ENCODE results near the gene MMADHC. TPM values are rescaled to one million over a fixed set of nuclear protein-coding genes. Genes with fewer than 3 reads are reported as not detected.
A peak's percentile ranks its signal among the peaks of the same experiment; 100 is the strongest.

Gene MMADHC
- 110 TPM for total RNA-seq
- long read RNA-seq, transcript MMADHC-201 (8 exons, 1,436 nt): major isoform, 44 of 44 reads
- long read RNA-seq, partial matches to known transcripts: 0 of 44 reads
- long read RNA-seq, other reads (novel, unspliced or antisense): 0 of 44 reads

- DNase-seq (ENCODE audit: missing footprints) (peak; percentile 97), ATAC-seq (peak; percentile 99)
- intact Hi-C loops (cut with DNase I): no loop called here
Measured at GRCh38 chr2:149587220-149587949, at the start of gene MMADHC. Gene MMADHC, minus strand, starts transcription at chr2:149587775. Its CDS starts 678 bp downstream, at chr2:149587097.

DNA sequence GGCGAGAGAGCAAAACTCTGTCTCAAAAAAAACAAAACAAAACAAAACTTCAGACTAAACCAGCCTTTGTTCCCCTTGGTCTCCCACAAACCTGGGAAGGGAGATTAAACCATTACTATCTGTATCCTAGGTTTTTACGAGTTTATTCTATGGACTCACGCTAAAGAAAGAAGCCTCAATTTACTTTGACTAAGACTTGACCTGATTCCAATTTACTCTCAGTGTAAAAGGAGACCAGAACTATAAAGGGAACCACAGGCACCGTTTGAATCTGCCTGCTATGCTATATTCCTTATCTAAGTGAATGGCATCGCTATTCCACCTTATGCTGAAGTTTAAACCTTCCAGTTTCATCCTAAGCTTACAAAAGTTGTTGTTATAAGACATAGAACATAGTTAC lies 46.5 kb upstream of the MMADHC start:
- intact Hi-C loops (cut with DNase I): no loop called here
- ATAC-seq (no peak), DNase-seq (ENCODE audit: missing footprints) (no peak)

DNA sequence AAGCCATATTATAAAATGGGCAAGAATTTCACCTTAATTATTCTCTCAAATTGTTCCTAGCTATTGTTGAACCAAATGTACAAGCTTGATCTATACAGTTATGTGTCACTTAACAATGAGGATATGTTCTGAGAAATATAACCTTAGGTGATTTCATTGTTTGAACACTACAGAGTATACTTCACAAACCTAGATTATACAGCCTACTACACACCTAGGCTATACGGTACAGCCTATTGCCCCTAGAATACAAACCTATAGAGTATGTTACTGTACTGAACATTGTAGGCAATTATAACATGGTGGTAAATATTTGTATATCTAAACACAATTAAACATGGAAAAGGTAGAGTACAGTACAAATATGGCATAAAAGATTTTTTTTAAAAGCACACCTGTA lies 42.9 kb upstream of the MMADHC start:
- ATAC-seq (no peak), DNase-seq (ENCODE audit: missing footprints) (no peak)
- intact Hi-C loops (cut with DNase I): no loop called here

- ATAC-seq (no peak), DNase-seq (ENCODE audit: missing footprints) (no peak)
- intact Hi-C loops (cut with DNase I): no loop called here
Measured at GRCh38 chr2:149629026-149629425, 41.5 kb upstream of the MMADHC start.

DNA sequence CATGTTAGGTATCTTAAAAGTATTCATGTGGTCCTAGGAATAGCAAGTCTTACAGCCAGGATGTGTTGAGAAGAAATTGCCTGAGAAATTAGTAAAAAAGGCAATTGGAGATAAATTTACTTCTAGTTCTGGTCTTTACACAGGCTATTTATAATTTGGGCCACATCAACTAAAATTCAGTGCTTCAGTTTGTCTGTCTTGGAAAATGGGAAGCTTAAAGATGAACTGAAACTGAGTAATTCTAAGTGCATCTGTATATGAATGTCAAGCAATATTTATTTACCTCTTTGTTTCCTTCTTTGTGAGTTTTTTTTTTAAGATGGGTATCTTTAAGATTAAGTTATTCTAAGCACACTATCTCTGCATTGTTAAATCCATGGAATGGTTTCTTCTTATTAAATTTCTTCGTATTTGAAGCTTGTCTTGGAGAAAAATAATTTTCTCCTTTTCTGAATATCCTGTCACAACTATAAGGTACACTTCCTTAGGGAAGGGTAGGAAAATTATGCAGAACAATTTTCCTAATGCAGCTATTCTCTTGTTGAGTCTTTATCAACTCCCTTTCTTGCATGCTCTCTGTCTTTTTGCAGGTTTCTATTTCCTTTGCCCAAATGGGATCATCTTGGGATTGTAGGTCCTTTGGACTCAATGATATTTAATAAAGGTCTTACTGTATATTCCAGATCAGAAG lies 39.7 kb upstream of the MMADHC start:
- intact Hi-C loops (cut with DNase I): no loop called here
- ATAC-seq (no peak), DNase-seq (ENCODE audit: missing footprints) (no peak)

DNA sequence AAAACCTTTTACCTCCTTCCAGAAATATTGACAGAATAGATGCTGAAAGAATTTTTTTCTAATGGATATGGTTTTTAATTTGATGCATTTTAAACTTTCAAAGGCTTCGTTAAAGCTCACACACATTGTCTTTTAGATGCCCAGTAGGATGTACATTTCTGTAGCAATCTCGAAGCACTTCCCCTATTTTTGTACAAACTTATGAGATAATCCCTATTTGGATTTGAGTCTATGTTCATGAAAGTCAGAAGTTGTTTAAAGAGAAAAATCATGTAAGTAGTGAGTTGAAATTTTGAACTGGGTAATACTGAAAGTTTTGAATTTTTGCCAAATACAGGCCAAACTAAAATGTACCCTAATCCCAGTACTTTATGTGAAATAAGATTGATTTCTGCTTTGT lies 38.1 kb upstream of the MMADHC start:
- ATAC-seq: no peak
- no peak for DNase-seq (ENCODE audit: missing footprints)
- intact Hi-C loops (cut with DNase I): no loop called here

- no peak for ATAC-seq
- intact Hi-C loops (cut with DNase I): no loop called here
- no peak for DNase-seq (ENCODE audit: missing footprints)
Measured at GRCh38 chr2:149625271-149625670, 37.7 kb upstream of the MMADHC start.

DNA sequence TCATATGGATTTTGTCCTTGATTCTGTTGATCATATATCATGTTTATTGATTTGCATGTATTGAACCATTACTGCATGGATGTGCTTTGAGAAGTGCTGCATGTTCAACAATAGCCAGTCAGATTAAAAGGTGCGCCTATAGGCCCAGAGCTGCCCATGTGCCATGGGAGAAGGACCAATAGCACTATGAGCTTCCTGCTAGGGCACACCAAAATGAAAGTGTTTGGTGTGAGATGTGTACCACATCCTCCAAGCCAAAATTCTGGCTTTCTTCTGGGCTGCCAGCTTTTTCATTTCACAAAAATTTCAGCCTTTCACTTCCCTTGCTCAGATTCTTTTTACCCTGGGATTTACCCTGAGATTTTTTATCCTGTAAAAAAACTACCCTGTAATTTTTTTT lies 34.8 kb upstream of the MMADHC start:
- intact Hi-C loops (cut with DNase I): no loop called here
- DNase-seq (ENCODE audit: missing footprints) (no peak), ATAC-seq (no peak)

DNA sequence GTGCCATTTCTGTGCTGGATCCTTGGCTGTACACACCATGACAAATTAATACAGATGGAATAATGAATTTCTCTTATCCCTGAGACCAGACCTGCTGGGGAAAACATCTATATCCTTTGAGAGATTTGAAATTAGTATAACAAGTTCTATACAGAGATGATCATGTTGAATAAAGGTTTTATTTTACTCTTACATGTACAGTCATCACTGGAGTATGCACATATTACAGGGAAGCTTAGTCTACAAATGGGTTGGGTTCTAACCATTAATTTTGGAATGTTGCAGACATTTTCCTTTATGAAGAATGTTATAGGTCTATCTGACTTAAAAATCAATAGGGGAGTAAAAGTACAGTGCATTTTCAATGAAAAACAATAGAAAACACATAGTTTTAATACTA lies 29.9 kb upstream of the MMADHC start:
- ATAC-seq (no peak), DNase-seq (ENCODE audit: missing footprints) (no peak)
- intact Hi-C loops (cut with DNase I): no loop called here

DNA sequence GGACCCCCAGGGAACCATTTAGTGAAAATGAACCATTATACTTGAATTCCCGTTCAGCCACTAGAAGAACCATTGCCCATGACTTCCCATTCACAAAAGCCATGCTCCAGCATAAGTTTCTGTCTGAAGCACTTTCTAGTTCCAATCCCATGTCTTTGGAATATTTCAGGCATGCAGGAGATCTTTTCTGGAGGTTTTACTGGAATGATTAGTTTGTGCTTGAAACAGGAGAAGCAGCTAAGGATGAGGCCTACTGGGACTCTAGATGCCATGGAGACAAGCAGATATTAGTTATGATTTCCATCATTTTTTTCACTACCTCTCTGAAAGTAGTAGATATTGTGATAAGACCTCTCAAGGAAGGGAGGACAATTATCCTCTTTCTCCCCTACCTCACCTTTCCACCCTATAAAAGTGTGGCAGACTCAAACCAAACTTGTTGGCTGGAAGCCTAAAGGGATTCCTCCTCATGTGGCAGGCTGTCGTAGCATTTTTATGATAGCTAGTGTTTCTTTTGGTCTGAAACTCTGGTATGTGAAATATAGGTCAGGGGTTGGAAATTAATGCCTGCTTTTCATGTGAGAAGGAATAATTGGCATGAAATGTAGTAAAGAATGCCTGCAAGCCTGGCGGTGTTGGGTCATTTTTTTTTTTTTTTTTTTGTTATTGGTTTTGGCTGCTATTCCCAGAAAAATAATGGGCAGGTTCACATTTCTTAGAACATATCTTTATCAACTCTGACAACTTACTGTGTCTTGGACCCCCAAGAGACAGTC lies 29.3 kb upstream of the MMADHC start:
- intact Hi-C loops (cut with DNase I): no loop called here
- DNase-seq (ENCODE audit: missing footprints) (no peak), ATAC-seq (no peak)

- intact Hi-C loops (cut with DNase I): no loop called here
- DNase-seq (ENCODE audit: missing footprints) (no peak), ATAC-seq (no peak)
Measured at GRCh38 chr2:149613704-149614103, 26.1 kb upstream of the MMADHC start.

DNA sequence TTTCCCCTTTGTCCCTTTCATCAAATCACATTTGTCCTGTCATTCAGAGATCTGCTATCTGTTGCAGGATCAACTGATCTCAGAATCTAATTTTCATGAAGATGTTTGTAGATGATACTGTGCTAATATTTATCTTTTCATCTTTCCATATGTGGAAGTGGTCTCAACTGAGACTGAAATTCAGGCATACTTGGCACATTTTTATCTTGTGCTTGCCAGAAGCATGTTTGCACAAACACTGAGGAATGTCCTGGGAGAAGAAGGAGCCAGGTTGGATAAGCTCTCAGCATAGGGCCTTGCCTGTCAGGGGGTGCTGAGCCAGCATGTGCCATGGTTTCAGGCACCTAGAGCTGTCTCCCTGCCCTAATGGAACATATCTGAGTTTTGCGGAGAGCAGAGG lies 24.5 kb upstream of the MMADHC start:
- intact Hi-C loops (cut with DNase I): no loop called here
- ATAC-seq: no peak

DNA sequence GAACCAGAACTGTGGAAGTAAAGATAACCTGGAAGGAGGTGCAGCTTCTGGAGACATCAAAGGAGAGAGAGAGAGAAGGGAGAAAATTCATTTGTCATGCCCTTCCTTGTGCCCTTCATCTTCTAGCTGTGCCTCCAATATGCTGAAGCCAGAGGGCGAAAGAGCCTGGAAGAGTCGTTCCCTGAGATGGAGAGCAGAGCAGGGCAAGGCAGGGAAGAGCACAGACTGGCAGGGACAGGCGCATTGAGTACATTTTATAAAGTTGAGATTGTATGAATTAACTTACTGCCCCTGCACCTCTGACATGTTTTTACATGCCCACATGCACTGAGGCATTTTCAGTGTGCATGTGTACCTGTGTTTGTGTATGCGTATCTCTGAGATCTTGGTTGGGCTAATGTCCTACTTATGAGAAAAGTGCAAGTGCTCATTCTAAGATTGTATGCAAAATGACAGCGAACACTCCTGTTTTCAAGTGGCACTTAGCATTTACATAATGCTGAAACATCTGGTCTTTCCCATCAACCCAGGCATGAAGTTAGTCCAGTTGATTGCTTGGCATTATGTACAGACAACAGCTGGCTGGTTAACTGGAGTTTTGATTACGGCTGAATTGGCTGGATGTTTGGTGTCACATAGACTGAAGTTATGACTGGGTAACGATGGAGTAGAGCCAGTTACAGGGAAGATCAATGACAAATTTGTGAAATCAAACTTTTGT lies 23.7 kb upstream of the MMADHC start:
- ATAC-seq (no peak), DNase-seq (ENCODE audit: missing footprints) (no peak)

More for the DNA sequence above, 24.5 kb upstream of the MMADHC start:
- no peak for DNase-seq (ENCODE audit: missing footprints)

DNA sequence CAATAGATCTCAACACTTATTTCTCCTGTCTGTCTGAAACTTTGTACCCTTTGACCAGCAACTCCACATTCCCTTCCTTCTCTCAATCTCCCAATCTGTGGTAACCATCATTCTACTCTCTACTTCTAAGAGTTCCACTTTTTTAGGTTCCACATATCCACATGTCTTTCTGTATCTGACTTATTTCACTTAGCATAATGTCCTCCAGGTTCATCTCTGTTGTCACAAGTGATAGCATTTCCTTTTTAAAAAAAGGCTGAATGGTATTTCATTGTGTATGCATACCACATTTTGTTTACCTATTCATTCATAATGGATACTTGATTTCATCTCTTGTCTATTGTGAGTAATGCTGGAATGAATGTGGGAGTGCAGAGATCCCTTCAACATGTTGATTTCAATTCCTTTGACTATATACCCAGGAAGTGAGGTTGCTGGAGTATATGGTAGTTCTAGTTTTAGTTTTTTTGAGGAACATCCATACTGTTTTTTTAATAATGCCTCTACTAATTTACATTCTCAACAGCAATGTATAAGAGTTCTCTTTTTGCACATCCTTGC lies 18.8 kb upstream of the MMADHC start:
- intact Hi-C loops (cut with DNase I): no loop called here

More for the DNA sequence above, 23.7 kb upstream of the MMADHC start:
- intact Hi-C loops (cut with DNase I): no loop called here

GRCh38 chr2:149603248-149603647 lies 15.7 kb upstream of the MMADHC start:
- ATAC-seq: no peak
- no peak for DNase-seq (ENCODE audit: missing footprints)
- intact Hi-C loops (cut with DNase I): no loop called here

More for the DNA sequence above, 18.8 kb upstream of the MMADHC start:
- ATAC-seq: no peak
- no peak for DNase-seq (ENCODE audit: missing footprints)

- DNase-seq (ENCODE audit: missing footprints) (no peak), ATAC-seq (no peak)
- intact Hi-C loops (cut with DNase I): no loop called here
Measured at GRCh38 chr2:149601141-149601796, 13.7 kb upstream of the MMADHC start.

DNA sequence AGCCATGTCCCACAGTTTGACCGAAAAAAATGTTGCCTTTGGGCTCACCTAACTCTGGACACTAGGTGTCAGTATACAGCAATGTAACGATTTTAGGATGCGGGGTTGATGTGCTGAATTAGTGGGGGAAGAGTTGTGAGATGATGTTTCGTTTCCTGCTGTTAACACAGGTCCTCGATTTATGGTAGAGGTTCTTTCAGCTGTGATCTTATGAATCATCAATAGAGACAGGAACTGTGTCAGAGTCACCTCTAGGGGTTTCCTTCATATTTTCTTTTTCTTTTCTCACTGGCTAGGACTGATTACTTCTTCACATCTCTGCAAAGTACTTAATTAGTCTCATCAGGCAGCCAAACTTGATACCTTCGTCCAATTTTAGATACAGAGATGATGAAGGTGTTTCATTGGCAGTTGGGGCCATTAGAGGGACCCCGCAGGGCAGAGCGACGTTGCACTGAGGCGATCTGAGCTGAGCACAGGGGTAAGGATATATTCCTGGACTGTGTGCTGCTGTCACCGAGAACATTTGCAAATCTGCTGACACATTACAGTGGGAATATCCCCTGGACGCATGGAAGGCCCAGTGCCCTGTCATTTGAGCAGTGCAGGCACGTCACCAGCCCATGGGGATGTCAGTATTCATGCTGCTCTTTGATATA lies 10.2 kb upstream of the MMADHC start:
- intact Hi-C loops (cut with DNase I): loop anchor here (1.0 to 5.0 kb wide), 4 partner anchors 887 to 1642 kb away; no protein-coding TSS in a partner anchor
- DNase-seq (ENCODE audit: missing footprints) (no peak), ATAC-seq (peak; percentile 88)

All from Right ventricle myocardium inferior (tissue), 1 donor.